ENCODE measurements around the gene RBM20.
A peak's percentile ranks its signal among the peaks of the same experiment; 100 is the strongest.

RBM20 gene

DNA sequence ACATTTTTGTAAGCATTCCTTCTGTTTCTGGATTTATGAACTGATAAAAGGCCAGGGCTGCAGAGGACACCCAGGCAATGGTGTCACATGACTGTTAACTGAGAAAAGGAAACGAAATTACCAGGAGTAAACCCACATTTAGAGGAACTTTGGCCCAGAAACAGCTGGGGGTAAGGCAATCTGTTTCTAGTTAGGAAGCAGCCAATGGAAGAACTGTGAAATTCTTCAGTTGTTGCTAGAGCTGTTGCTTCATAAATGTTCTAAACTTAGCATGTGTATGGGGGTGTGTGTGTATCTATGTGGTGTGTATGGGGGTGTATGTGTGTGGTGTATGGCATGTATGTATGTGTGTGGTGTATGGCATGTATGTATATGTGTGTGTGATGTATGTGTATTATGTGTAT lies 215.8 kb downstream of the RBM20 start:
- H3K36me3 ChIP-seq (ENCODE audit: control insufficient read depth in 1 of 2, insufficient read depth in 2 of 2, low read length in 2 of 2) = no peaks in the 10 kb centered on the region
- no peak overlapping the region for H3K4me3 ChIP-seq (ENCODE audit: low read depth in 1 of 2, low read length in 2 of 2)
- peak overlapping the region; percentile 67 for H3K27ac ChIP-seq (ENCODE audit: low read length)
- no peaks in the 10 kb centered on the region for H3K27me3 ChIP-seq (ENCODE audit: low read depth, low read length)
- peaks cover 25 to 26% of the 10 kb centered on the region in 2 donors for H3K4me1 ChIP-seq (ENCODE audit: control insufficient read depth in 1 of 2, insufficient read depth in 2 of 2, low read length in 2 of 2)
- H3K9me3 ChIP-seq (ENCODE audit: control insufficient read depth in 1 of 2, low read length in 2 of 2) = no peaks in the 10 kb centered on the region

GRCh38 chr10:110860576-110861241 lies 216.6 kb downstream of the RBM20 start:
- H3K9me3 ChIP-seq (ENCODE audit: control insufficient read depth in 1 of 2, low read length in 2 of 2) = no peaks in the 10 kb centered on the region
- peak overlapping the region; percentile 59 for H3K27ac ChIP-seq (ENCODE audit: low read length)
- no peaks in the 10 kb centered on the region for H3K36me3 ChIP-seq (ENCODE audit: control insufficient read depth in 1 of 2, insufficient read depth in 2 of 2, low read length in 2 of 2)
- H3K4me1 ChIP-seq (ENCODE audit: control insufficient read depth in 1 of 2, insufficient read depth in 2 of 2, low read length in 2 of 2) = peaks cover 33% of the 10 kb centered on the region in 2 donors
- H3K4me3 ChIP-seq (ENCODE audit: low read depth in 1 of 2, low read length in 2 of 2) = no peak overlapping the region
- no peaks in the 10 kb centered on the region for H3K27me3 ChIP-seq (ENCODE audit: low read depth, low read length)

GRCh38 chr10:110861476-110861875 lies 217.3 kb downstream of the RBM20 start:
- Histone ChIP-seq H3K9me3 (ENCODE audit: control insufficient read depth in 1 of 2, low read length in 2 of 2) (no peaks in the 10 kb centered on the region), H3K27me3 (ENCODE audit: low read depth, low read length) (no peaks in the 10 kb centered on the region), H3K27ac (ENCODE audit: low read length) (peak overlapping the region; percentile 70), H3K36me3 (ENCODE audit: control insufficient read depth in 1 of 2, insufficient read depth in 2 of 2, low read length in 2 of 2) (no peaks in the 10 kb centered on the region), H3K4me3 (ENCODE audit: low read depth in 1 of 2, low read length in 2 of 2) (no peak overlapping the region), H3K4me1 (ENCODE audit: control insufficient read depth in 1 of 2, insufficient read depth in 2 of 2, low read length in 2 of 2) (peaks cover 33 to 40% of the 10 kb centered on the region in 2 donors)

GRCh38 chr10:110861930-110862649 lies 218.0 kb downstream of the RBM20 start:
- Histone ChIP-seq H3K27ac (ENCODE audit: low read length) (no peak overlapping the region), H3K9me3 (ENCODE audit: control insufficient read depth in 1 of 2, low read length in 2 of 2) (no peaks in the 10 kb centered on the region), H3K27me3 (ENCODE audit: low read depth, low read length) (no peaks in the 10 kb centered on the region), H3K4me3 (ENCODE audit: low read depth in 1 of 2, low read length in 2 of 2) (no peak overlapping the region), H3K36me3 (ENCODE audit: control insufficient read depth in 1 of 2, insufficient read depth in 2 of 2, low read length in 2 of 2) (no peaks in the 10 kb centered on the region), H3K4me1 (ENCODE audit: control insufficient read depth in 1 of 2, insufficient read depth in 2 of 2, low read length in 2 of 2) (peaks cover 32 to 44% of the 10 kb centered on the region in 2 donors)

- Histone ChIP-seq H3K36me3 (ENCODE audit: control insufficient read depth in 1 of 2, insufficient read depth in 2 of 2, low read length in 2 of 2) (no peaks in the 10 kb centered on the region), H3K27me3 (ENCODE audit: low read depth, low read length) (no peaks in the 10 kb centered on the region), H3K27ac (ENCODE audit: low read length) (no peak overlapping the region), H3K9me3 (ENCODE audit: control insufficient read depth in 1 of 2, low read length in 2 of 2) (no peaks in the 10 kb centered on the region), H3K4me3 (ENCODE audit: low read depth in 1 of 2, low read length in 2 of 2) (no peak overlapping the region), H3K4me1 (ENCODE audit: control insufficient read depth in 1 of 2, insufficient read depth in 2 of 2, low read length in 2 of 2) (peaks cover 24 to 44% of the 10 kb centered on the region in 2 donors)
These were observed 218.8 kb downstream of the RBM20 start for GRCh38 chr10:110862961-110863360.

GRCh38 chr10:110863361-110863760 lies 219.2 kb downstream of the RBM20 start:
- no peaks in the 10 kb centered on the region for H3K36me3 ChIP-seq (ENCODE audit: control insufficient read depth in 1 of 2, insufficient read depth in 2 of 2, low read length in 2 of 2)

GRCh38 chr10:110863956-110864355 lies 219.8 kb downstream of the RBM20 start:
- H3K27me3 ChIP-seq (ENCODE audit: low read depth, low read length) = no peaks in the 10 kb centered on the region
- H3K36me3 ChIP-seq (ENCODE audit: control insufficient read depth in 1 of 2, insufficient read depth in 2 of 2, low read length in 2 of 2) = no peaks in the 10 kb centered on the region
- H3K27ac ChIP-seq (ENCODE audit: low read length) = peak overlapping the region; percentile 88
- H3K4me3 ChIP-seq (ENCODE audit: low read depth in 1 of 2, low read length in 2 of 2) = no peak overlapping the region
- no peaks in the 10 kb centered on the region for H3K9me3 ChIP-seq (ENCODE audit: control insufficient read depth in 1 of 2, low read length in 2 of 2)
- H3K4me1 ChIP-seq (ENCODE audit: control insufficient read depth in 1 of 2, insufficient read depth in 2 of 2, low read length in 2 of 2) = peaks cover 22 to 44% of the 10 kb centered on the region in 2 donors

More at GRCh38 chr10:110863361-110863760, 219.2 kb downstream of the RBM20 start:
- H3K4me3 ChIP-seq (ENCODE audit: low read depth in 1 of 2, low read length in 2 of 2) = no peak overlapping the region
- no peak overlapping the region for H3K27ac ChIP-seq (ENCODE audit: low read length)
- H3K27me3 ChIP-seq (ENCODE audit: low read depth, low read length) = no peaks in the 10 kb centered on the region
- H3K9me3 ChIP-seq (ENCODE audit: control insufficient read depth in 1 of 2, low read length in 2 of 2) = no peaks in the 10 kb centered on the region
- peaks cover 22 to 44% of the 10 kb centered on the region in 2 donors for H3K4me1 ChIP-seq (ENCODE audit: control insufficient read depth in 1 of 2, insufficient read depth in 2 of 2, low read length in 2 of 2)

- Histone ChIP-seq H3K4me3 (ENCODE audit: low read depth in 1 of 2, low read length in 2 of 2) (peak overlapping the region in 1 of 2 donors; percentile 5), H3K9me3 (ENCODE audit: control insufficient read depth in 1 of 2, low read length in 2 of 2) (no peaks in the 10 kb centered on the region), H3K4me1 (ENCODE audit: control insufficient read depth in 1 of 2, insufficient read depth in 2 of 2, low read length in 2 of 2) (peaks cover 22 to 38% of the 10 kb centered on the region in 2 donors), H3K36me3 (ENCODE audit: control insufficient read depth in 1 of 2, insufficient read depth in 2 of 2, low read length in 2 of 2) (no peaks in the 10 kb centered on the region), H3K27me3 (ENCODE audit: low read depth, low read length) (no peaks in the 10 kb centered on the region), H3K27ac (ENCODE audit: low read length) (peak overlapping the region; percentile 88)
These were observed 220.6 kb downstream of the RBM20 start for GRCh38 chr10:110864662-110865140.

GRCh38 chr10:110865186-110865808 lies 221.2 kb downstream of the RBM20 start:
- H3K27ac ChIP-seq (ENCODE audit: low read length) = peak overlapping the region; percentile 88
- H3K4me3 ChIP-seq (ENCODE audit: low read depth in 1 of 2, low read length in 2 of 2) = peak overlapping the region in 1 of 2 donors; percentile 17
- H3K4me1 ChIP-seq (ENCODE audit: control insufficient read depth in 1 of 2, insufficient read depth in 2 of 2, low read length in 2 of 2) = peaks cover 22 to 36% of the 10 kb centered on the region in 2 donors
- H3K36me3 ChIP-seq (ENCODE audit: control insufficient read depth in 1 of 2, insufficient read depth in 2 of 2, low read length in 2 of 2) = no peaks in the 10 kb centered on the region
- no peaks in the 10 kb centered on the region for H3K9me3 ChIP-seq (ENCODE audit: control insufficient read depth in 1 of 2, low read length in 2 of 2)
- H3K27me3 ChIP-seq (ENCODE audit: low read depth, low read length) = no peaks in the 10 kb centered on the region

DNA sequence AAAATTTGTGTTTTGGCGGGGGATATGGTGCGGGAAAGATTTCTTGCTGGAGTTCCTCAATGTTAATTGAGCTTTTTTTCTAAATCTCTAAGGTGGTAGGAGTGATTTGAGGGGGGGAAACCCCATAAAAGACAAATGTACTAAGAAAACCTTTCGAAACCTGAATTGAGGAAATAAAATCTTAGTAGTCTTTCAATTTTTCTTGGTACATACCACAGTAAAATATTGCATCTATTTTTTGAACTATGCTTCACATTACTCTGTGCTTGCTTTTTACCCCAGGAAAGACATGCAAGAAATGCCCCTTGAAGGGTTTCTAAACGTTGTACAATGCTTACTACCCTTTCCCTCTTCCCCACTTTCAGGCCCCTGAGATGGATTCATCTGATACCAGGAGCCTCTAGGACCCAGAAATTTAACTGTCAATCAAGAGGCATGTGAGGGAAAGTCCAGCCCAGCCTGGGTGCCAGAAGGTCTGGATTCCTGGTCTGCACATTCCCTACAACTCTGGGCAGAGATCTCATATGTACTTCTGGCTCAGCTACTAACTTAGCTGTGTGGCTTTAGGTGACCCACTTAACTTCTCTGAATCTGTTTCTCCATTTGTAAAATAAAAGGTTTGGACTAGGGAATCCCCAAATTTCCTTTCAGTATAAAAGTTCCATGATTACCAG lies 221.8 kb downstream of the RBM20 start:
- Histone ChIP-seq H3K27me3 (ENCODE audit: low read depth, low read length) (no peaks in the 10 kb centered on the region), H3K36me3 (ENCODE audit: control insufficient read depth in 1 of 2, insufficient read depth in 2 of 2, low read length in 2 of 2) (no peaks in the 10 kb centered on the region), H3K4me1 (ENCODE audit: control insufficient read depth in 1 of 2, insufficient read depth in 2 of 2, low read length in 2 of 2) (peaks cover 27 to 30% of the 10 kb centered on the region in 2 donors), H3K9me3 (ENCODE audit: control insufficient read depth in 1 of 2, low read length in 2 of 2) (no peaks in the 10 kb centered on the region), H3K27ac (ENCODE audit: low read length) (peak overlapping the region; percentile 88), H3K4me3 (ENCODE audit: low read depth in 1 of 2, low read length in 2 of 2) (no peak overlapping the region)

Data from muscle layer of duodenum (tissue), 2 donors.